ENCODE results near the gene RASGEF1B. TPM values are rescaled to one million over a fixed set of nuclear protein-coding genes. Genes with fewer than 3 reads are reported as not detected.

The RASGEF1B gene
- total and polyA plus RNA-seq, 2 experiments from 2014 or later: 29.1 to 53.4 TPM

- TF ChIP-seq EZH2phosphoT487 (IDR thresholded peaks at IDR 0.05; ENCODE audit: low read depth, severe bottlenecking, unreplicated experiment): no peak
- Histone ChIP-seq H3K9me3 (ENCODE audit: low read depth) (no peaks in the 10 kb centered on the region), H3K4me1 (ENCODE audit: insufficient read depth) (no peaks in the 10 kb centered on the region), H3K27me3 (no peaks in the 10 kb centered on the region), H3K27ac (no peak overlapping the region), H3K9me2 (replicated peaks; ENCODE audit: insufficient read depth) (no peaks in the 10 kb centered on the region), H3K4me3 (no peak overlapping the region), H2AFZ (no peak overlapping the region), H3K36me3 (replicated peaks; ENCODE audit: insufficient read depth, low read depth) (no peaks in the 10 kb centered on the region), H3K4me2 (no peak overlapping the region), H4K20me1 (ENCODE audit: insufficient read depth, poor library complexity, severe bottlenecking) (no peaks in the 10 kb centered on the region), H3K79me2 (no peaks in the 10 kb centered on the region)
- no peak for DNase-seq (ENCODE audit: low spot score)
- 97% methylated on average over 3 of the region's 3 CpGs for WGBS (ENCODE audit: low lambda C conversion rate, missing lambda C conversion rate)
Observed at GRCh38 chr4:81395239-81395638, 76.5 kb downstream of the RASGEF1B start.

DNA sequence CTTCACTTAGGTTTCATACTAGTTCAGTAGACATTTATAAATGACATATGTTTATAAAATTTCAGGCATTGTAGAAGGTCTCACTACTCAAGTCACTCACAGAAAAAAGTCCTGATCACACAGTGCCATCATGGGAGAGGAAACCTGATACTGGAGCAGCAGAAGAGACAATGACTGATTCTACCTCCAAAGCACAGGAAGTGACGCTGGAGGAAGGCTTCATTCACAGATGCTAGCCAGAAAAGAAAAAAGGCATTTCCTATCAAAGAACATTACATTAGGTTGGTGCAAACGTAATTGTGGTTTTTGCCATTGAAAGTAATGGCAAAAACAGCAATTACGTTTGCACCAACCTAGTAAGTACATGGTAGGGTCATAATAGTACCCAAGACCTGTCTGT, 79.5 kb downstream of the RASGEF1B start:
- Histone ChIP-seq H3K36me3 (replicated peaks; ENCODE audit: insufficient read depth, low read depth) (no peaks in the 10 kb centered on the region), H3K27ac (no peak overlapping the region), H3K9me3 (ENCODE audit: low read depth) (no peaks in the 10 kb centered on the region), H3K4me1 (ENCODE audit: insufficient read depth) (no peaks in the 10 kb centered on the region), H3K4me3 (no peak overlapping the region), H3K79me2 (no peaks in the 10 kb centered on the region), H3K27me3 (no peaks in the 10 kb centered on the region), H3K4me2 (no peak overlapping the region), H2AFZ (no peak overlapping the region), H4K20me1 (ENCODE audit: insufficient read depth, poor library complexity, severe bottlenecking) (no peaks in the 10 kb centered on the region), H3K9me2 (replicated peaks; ENCODE audit: insufficient read depth) (no peaks in the 10 kb centered on the region)
- TF ChIP-seq EZH2 (IDR thresholded peaks at IDR 0.05; ENCODE audit: borderline replicate concordance) (no peak), EZH2phosphoT487 (IDR thresholded peaks at IDR 0.05; ENCODE audit: low read depth, severe bottlenecking, unreplicated experiment) (no peak)
- TF ChIP-seq, protein P1, sequence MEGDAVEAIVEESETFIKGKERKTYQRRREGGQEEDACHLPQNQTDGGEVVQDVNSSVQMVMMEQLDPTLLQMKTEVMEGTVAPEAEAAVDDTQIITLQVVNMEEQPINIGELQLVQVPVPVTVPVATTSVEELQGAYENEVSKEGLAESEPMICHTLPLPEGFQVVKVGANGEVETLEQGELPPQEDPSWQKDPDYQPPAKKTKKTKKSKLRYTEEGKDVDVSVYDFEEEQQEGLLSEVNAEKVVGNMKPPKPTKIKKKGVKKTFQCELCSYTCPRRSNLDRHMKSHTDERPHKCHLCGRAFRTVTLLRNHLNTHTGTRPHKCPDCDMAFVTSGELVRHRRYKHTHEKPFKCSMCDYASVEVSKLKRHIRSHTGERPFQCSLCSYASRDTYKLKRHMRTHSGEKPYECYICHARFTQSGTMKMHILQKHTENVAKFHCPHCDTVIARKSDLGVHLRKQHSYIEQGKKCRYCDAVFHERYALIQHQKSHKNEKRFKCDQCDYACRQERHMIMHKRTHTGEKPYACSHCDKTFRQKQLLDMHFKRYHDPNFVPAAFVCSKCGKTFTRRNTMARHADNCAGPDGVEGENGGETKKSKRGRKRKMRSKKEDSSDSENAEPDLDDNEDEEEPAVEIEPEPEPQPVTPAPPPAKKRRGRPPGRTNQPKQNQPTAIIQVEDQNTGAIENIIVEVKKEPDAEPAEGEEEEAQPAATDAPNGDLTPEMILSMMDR (IDR thresholded peaks at IDR 0.05; ENCODE audit: poor library complexity): no peak
- 77% methylated on average over 3 of the region's 3 CpGs for WGBS (ENCODE audit: low lambda C conversion rate, missing lambda C conversion rate)
- no peak for DNase-seq (ENCODE audit: low spot score)

GRCh38 chr4:81389720-81390119, 82.0 kb downstream of the RASGEF1B start:
- H3K4me3 ChIP-seq: no peak overlapping the region
- no peaks in the 10 kb centered on the region for H3K4me1 ChIP-seq (ENCODE audit: insufficient read depth)
- no peak overlapping the region for H3K4me2 ChIP-seq
- H2AFZ ChIP-seq: no peak overlapping the region
- TF ChIP-seq EZH2 (IDR thresholded peaks at IDR 0.05; ENCODE audit: borderline replicate concordance): no peak
- TF ChIP-seq EZH2phosphoT487 (IDR thresholded peaks at IDR 0.05; ENCODE audit: low read depth, severe bottlenecking, unreplicated experiment): no peak
- TF ChIP-seq, protein P1 (IDR thresholded peaks at IDR 0.05; ENCODE audit: poor library complexity): no peak
- no peaks in the 10 kb centered on the region for H3K36me3 ChIP-seq (replicated peaks; ENCODE audit: insufficient read depth, low read depth)
- H3K79me2 ChIP-seq: no peaks in the 10 kb centered on the region
- DNase-seq (ENCODE audit: low spot score): no peak
- H3K9me3 ChIP-seq (ENCODE audit: low read depth): no peaks in the 10 kb centered on the region
- H3K27me3 ChIP-seq: no peaks in the 10 kb centered on the region
- WGBS (ENCODE audit: low lambda C conversion rate, missing lambda C conversion rate): 96% methylated on average over 2 of the region's 2 CpGs
- no peaks in the 10 kb centered on the region for H4K20me1 ChIP-seq (ENCODE audit: insufficient read depth, poor library complexity, severe bottlenecking)
- H3K27ac ChIP-seq: no peak overlapping the region
- no peaks in the 10 kb centered on the region for H3K9me2 ChIP-seq (replicated peaks; ENCODE audit: insufficient read depth)

DNA sequence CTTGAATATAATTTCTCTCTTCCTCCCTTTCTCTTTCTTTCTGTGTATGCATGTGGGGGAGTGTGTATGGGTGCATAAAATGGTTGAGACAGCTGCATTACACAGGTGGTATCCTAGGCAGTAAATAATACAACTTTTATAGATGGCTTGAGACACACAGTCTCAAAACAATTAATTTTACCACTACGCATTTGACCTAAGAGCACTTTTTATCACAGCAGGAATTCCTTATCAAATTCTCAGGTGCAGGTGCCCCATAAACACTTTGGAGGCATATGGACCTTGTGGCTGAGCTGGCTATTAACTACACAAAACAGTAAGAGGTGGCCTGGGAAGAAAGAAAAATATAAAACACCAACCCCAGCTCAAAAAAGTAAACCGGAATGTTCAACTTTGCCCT, 91.3 kb downstream of the RASGEF1B start:
- Histone ChIP-seq H3K4me3 (no peak overlapping the region), H3K4me2 (peak overlapping the region; percentile 37), H3K9me2 (replicated peaks; ENCODE audit: insufficient read depth) (no peaks in the 10 kb centered on the region), H3K4me1 (ENCODE audit: insufficient read depth) (peaks cover 25% of the 10 kb centered on the region), H3K27me3 (no peaks in the 10 kb centered on the region), H3K27ac (peak overlapping the region; percentile 66), H3K36me3 (replicated peaks; ENCODE audit: insufficient read depth, low read depth) (no peaks in the 10 kb centered on the region), H4K20me1 (ENCODE audit: insufficient read depth, poor library complexity, severe bottlenecking) (no peaks in the 10 kb centered on the region), H2AFZ (peak overlapping the region; percentile 13), H3K79me2 (no peaks in the 10 kb centered on the region), H3K9me3 (ENCODE audit: low read depth) (no peaks in the 10 kb centered on the region)
- DNase-seq (ENCODE audit: low spot score): no peak
- TF ChIP-seq EZH2phosphoT487 (IDR thresholded peaks at IDR 0.05; ENCODE audit: low read depth, severe bottlenecking, unreplicated experiment) (no peak), EZH2 (IDR thresholded peaks at IDR 0.05; ENCODE audit: borderline replicate concordance) (no peak)
- WGBS (ENCODE audit: low lambda C conversion rate, missing lambda C conversion rate): 59% methylated on average over 2 of the region's 2 CpGs
